K562 (cell line): ENCODE results near the gene SGMS1. TPM values are rescaled to one million over a fixed set of nuclear protein-coding genes. Genes with fewer than 3 reads are reported as not detected.

Experiments
- ATF3 ChIP-seq, 2 experiments: fragments of 450-650 bp in 1 of 2; sonication (generic) in 1 of 2; formaldehyde crosslinking in 1 of 2; IDR thresholded peaks in 1 of 2; conservative IDR thresholded peaks in 1 of 2; 2 replicates each; pipeline versions ENCODE4 v1.6.1 to v1.8.1; 2016 to 2023; ENCODE audit warnings: mild to moderate bottlenecking in 2 of 2, moderate library complexity in 2 of 2, inconsistent platforms in 1 of 2, missing genetic modification reagents in 1 of 2
- BMI1 ChIP-seq: fragments of 150-350 bp; IDR thresholded peaks from 2 replicates; pipeline ENCODE4 v1.6.1; 2014; ENCODE audit warnings: low read length
- FIP1L1 ChIP-seq: fragments of 200-400 bp; formaldehyde crosslinking; IDR thresholded peaks from 2 replicates; pipeline ENCODE4 v1.6.1; 2018; ENCODE audit warnings: mild to moderate bottlenecking, low read depth, low read length; ENCODE audit not compliant: poor library complexity, severe bottlenecking
- GTF2E2 ChIP-seq: fragments of 200-800 bp; sonication (Bioruptor generic); IDR thresholded peaks from 2 replicates; pipeline ENCODE4 v1.6.1; 2016; ENCODE audit warnings: missing genetic modification characterization, missing compliant biosample characterization
- KDM5B ChIP-seq: fragments of 200-600 bp; sonication (generic); IDR thresholded peaks from 2 replicates; pipeline ENCODE4 v1.6.1; 2012; ENCODE audit warnings: low read depth, mild to moderate bottlenecking, moderate library complexity, low read length, control low read depth, inconsistent platforms; ENCODE audit not compliant: insufficient replicate concordance
- RBM25 ChIP-seq: fragments of 200-400 bp; formaldehyde crosslinking; IDR thresholded peaks from 2 replicates; pipeline ENCODE4 v1.6.1; 2018; ENCODE audit warnings: low read length, low read depth, moderate library complexity; ENCODE audit not compliant: severe bottlenecking
- RNF219 ChIP-seq: fragments of 250-450 bp; sonication (Bioruptor Pico); IDR thresholded peaks from 2 replicates; pipeline ENCODE4 v1.5.0; 2022; ENCODE audit warnings: mild to moderate bottlenecking
- TAF7 ChIP-seq: fragments of 450-650 bp; IDR thresholded peaks from 2 replicates; pipeline ENCODE4 v1.6.1; 2016; ENCODE audit warnings: missing genetic modification characterization, missing compliant biosample characterization
- TFAP4 ChIP-seq: sonication (generic); formaldehyde crosslinking; IDR thresholded peaks from 2 replicates; pipeline ENCODE4 v1.8.0; 2022; ENCODE audit warnings: missing genetic modification reagents, mild to moderate bottlenecking, moderate library complexity, borderline replicate concordance
- THAP12 ChIP-seq: fragments of 250-450 bp; sonication (Bioruptor Pico); IDR thresholded peaks from 2 replicates; pipeline ENCODE4 v1.9.0; 2021; ENCODE audit warnings: mild to moderate bottlenecking, inconsistent platforms
- YY1 ChIP-seq, 3 experiments: IDR thresholded peaks; 2 replicates each; pipeline ENCODE4 v1.6.1; 2011; ENCODE audit warnings: low read length in 2 of 3, mild to moderate bottlenecking in 2 of 3, moderate library complexity in 2 of 3, borderline replicate concordance in 1 of 3, control low read depth in 1 of 3, low read depth in 1 of 3; ENCODE audit not compliant: insufficient read depth in 3 of 3, insufficient replicate concordance in 2 of 3, control insufficient read depth in 1 of 3, insufficient read length in 1 of 3; ENCODE audit errors: extremely low read depth in 1 of 3
- ZBTB9 ChIP-seq: fragments of 450-650 bp; formaldehyde crosslinking; IDR thresholded peaks from 2 replicates; pipeline ENCODE4 v1.4.0; 2020; ENCODE audit warnings: mild to moderate bottlenecking, moderate library complexity
- ZNF445 ChIP-seq: fragments of 250-450 bp; sonication (Bioruptor Pico); IDR thresholded peaks from 2 replicates; pipeline ENCODE4 v1.4.0; 2020; ENCODE audit warnings: low read depth, mild to moderate bottlenecking, moderate library complexity
- ZNF449 ChIP-seq: fragments of 250-450 bp; sonication (Bioruptor Pico); IDR thresholded peaks from 2 replicates; pipeline ENCODE4 v1.8.0; 2022; ENCODE audit warnings: moderate library complexity, mild to moderate bottlenecking, inconsistent platforms
- polyA plus RNA-seq, 8 experiments: library from polyadenylated mRNA; depleted of rRNA in 4 of 8; stranded (reverse) in 5 of 8; unstranded in 3 of 8; fragments of >200 nt; fragmentation: Nextera tagmentation in 2 of 8; fragmentation: Illumina TruSeq in 1 of 8; extraction: Ambion mirVana in 2 of 8; extraction: Trizol in 1 of 8; gene quantifications; 2 replicates each; pipeline versions ENCODE4 v1.2.1 to v1.2.3, GENCODE V29; 2011 to 2014; ENCODE audit warnings: inconsistent platforms in 1 of 8, missing spikeins in 1 of 8
- total RNA-seq, 7 experiments: library from RNA; depleted of rRNA in 6 of 7; stranded (reverse); fragments of >200 nt in 6 of 7; fragmentation: Illumina TruSeq in 2 of 7; extraction: Trizol in 2 of 7; gene quantifications; 2 replicates each; pipeline versions ENCODE4 v1.2.1 to v1.2.3, GENCODE V29; 2011 to 2021; ENCODE audit warnings: low replicate concordance in 1 of 7

Gene SGMS1
- total and polyA plus RNA-seq, 9 of the 15 experiments (the other 6 are each of a cell fraction or from before 2014, with no cell fraction given): 22.6 to 232 (median 82.2) TPM

GRCh38 chr10:50565301-50566083 lies 58.3 kb downstream of the SGMS1 start (continued):
- TF ChIP-seq ATF3 (IDR thresholded peaks at IDR 0.05) (no peak; the same call in 1 of the 2 replicates), ATF3 (CRISPR knock-in tag; conservative IDR thresholded peaks at IDR 0.05) (no peak), GTF2E2 (no peak), ZNF449 (CRISPR knock-in tag) (no peak), TFAP4 (no peak), FIP1L1 (no peak), KDM5B (no peak), BMI1 (no peak), THAP12 (CRISPR knock-in tag) (0 out of 2 replicates have a peak, but pooled peaks have one; percentile 11), YY1 (IDR thresholded peaks at IDR 0.05; ENCODE audit: borderline replicate concordance in 1 of 3, control insufficient read depth in 1 of 3, extremely low read depth in 1 of 3, insufficient read depth in 3 of 3, insufficient read length in 1 of 3, insufficient replicate concordance in 2 of 3, low read depth in 1 of 3, low read length in 2 of 3) (peak in 1 of 3 experiments; percentile 62), ZNF445 (CRISPR knock-in tag) (no peak), RNF219 (CRISPR knock-in tag) (no peak), RBM25 (no peak), TAF7 (tag) (peak; percentile 4; the same call in 1 of the 2 replicates), ZBTB9 (CRISPR knock-in tag) (peak; percentile 50; the same call in 1 of the 2 replicates)
